Liver (tissue), 3 donors: ENCODE measurements around the gene TNKS2.

Source experiments
- FOXA1 ChIP-seq: IDR thresholded peaks from 2 replicates; pipeline ENCODE4 v1.6.1; 2016; ENCODE audit warnings: antibody characterized with exemption
- GABPA ChIP-seq, 2 donors: IDR thresholded peaks in 1 of 2; conservative IDR thresholded peaks in 1 of 2; 2 replicates each; pipeline ENCODE4 v1.6.1; 2016; ENCODE audit warnings: antibody characterized with exemption in 2 of 2, mild to moderate bottlenecking in 1 of 2, moderate library complexity in 1 of 2
- HNF4G ChIP-seq: IDR thresholded peaks from 2 replicates; pipeline ENCODE4 v1.6.1; 2016; ENCODE audit warnings: antibody characterized with exemption
- JUND ChIP-seq, 2 donors: IDR thresholded peaks; 2 replicates each; pipeline ENCODE4 v1.6.1; 2016; ENCODE audit warnings: antibody characterized with exemption in 2 of 2
- RAD21 ChIP-seq, 2 donors: IDR thresholded peaks; 2 replicates each; pipeline ENCODE4 v1.6.1; 2016; ENCODE audit warnings: antibody characterized with exemption in 2 of 2, mild to moderate bottlenecking in 2 of 2
- TF ChIP-seq, protein P1 (sequence below): fragments of 150-350 bp; IDR thresholded peaks from 2 replicates; pipeline ENCODE4 v1.5.1; 2017; ENCODE audit warnings: improper control_type of control experiment, low read depth, low read length; ENCODE audit not compliant: missing input control
- TF ChIP-seq, protein P2 (sequence below): IDR thresholded peaks from 2 replicates; pipeline ENCODE4 v1.6.1; 2016; ENCODE audit warnings: antibody characterized with exemption
- TF ChIP-seq, protein P3 (sequence below): IDR thresholded peaks from 2 replicates; pipeline ENCODE4 v1.6.1; 2016; ENCODE audit warnings: antibody characterized with exemption, mild to moderate bottlenecking
- TF ChIP-seq, protein P4 (sequence below): IDR thresholded peaks from 2 replicates; pipeline ENCODE4 v1.6.1; 2016; ENCODE audit warnings: antibody characterized with exemption
- donor health status: healthy.
- donor health status: healthy.

DNA sequence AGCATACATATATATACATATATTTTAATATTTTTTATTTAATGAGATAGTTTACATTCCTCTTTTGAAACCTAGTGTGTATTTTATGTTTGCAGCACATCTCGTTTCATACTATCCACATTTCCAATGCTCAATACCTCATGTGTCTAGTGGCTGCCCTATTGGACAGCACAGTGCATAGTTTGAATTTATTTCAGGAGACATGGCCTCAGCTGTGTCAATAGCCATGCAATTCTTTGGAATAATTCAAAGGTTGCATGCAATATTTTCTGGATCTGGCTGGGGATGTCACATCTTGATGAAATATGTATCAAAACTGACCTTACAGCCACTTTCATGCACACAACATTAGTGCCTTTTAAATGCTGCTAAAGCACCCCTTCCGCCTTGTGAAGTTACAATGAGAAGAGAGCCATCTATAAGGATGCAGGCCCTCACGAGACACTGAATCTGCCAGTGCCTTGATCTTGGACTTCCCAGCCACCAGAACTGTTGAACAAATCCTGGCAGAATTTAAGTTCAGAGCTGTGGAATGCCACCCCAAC lies 98.1 kb downstream of the TNKS2 start:
- TF ChIP-seq, protein P1, sequence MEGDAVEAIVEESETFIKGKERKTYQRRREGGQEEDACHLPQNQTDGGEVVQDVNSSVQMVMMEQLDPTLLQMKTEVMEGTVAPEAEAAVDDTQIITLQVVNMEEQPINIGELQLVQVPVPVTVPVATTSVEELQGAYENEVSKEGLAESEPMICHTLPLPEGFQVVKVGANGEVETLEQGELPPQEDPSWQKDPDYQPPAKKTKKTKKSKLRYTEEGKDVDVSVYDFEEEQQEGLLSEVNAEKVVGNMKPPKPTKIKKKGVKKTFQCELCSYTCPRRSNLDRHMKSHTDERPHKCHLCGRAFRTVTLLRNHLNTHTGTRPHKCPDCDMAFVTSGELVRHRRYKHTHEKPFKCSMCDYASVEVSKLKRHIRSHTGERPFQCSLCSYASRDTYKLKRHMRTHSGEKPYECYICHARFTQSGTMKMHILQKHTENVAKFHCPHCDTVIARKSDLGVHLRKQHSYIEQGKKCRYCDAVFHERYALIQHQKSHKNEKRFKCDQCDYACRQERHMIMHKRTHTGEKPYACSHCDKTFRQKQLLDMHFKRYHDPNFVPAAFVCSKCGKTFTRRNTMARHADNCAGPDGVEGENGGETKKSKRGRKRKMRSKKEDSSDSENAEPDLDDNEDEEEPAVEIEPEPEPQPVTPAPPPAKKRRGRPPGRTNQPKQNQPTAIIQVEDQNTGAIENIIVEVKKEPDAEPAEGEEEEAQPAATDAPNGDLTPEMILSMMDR, result no peak
- no peak for TF ChIP-seq FOXA1
- TF ChIP-seq, protein P2, sequence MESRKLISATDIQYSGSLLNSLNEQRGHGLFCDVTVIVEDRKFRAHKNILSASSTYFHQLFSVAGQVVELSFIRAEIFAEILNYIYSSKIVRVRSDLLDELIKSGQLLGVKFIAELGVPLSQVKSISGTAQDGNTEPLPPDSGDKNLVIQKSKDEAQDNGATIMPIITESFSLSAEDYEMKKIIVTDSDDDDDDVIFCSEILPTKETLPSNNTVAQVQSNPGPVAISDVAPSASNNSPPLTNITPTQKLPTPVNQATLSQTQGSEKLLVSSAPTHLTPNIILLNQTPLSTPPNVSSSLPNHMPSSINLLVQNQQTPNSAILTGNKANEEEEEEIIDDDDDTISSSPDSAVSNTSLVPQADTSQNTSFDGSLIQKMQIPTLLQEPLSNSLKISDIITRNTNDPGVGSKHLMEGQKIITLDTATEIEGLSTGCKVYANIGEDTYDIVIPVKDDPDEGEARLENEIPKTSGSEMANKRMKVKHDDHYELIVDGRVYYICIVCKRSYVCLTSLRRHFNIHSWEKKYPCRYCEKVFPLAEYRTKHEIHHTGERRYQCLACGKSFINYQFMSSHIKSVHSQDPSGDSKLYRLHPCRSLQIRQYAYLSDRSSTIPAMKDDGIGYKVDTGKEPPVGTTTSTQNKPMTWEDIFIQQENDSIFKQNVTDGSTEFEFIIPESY, result no peak
- TF ChIP-seq, protein P3, sequence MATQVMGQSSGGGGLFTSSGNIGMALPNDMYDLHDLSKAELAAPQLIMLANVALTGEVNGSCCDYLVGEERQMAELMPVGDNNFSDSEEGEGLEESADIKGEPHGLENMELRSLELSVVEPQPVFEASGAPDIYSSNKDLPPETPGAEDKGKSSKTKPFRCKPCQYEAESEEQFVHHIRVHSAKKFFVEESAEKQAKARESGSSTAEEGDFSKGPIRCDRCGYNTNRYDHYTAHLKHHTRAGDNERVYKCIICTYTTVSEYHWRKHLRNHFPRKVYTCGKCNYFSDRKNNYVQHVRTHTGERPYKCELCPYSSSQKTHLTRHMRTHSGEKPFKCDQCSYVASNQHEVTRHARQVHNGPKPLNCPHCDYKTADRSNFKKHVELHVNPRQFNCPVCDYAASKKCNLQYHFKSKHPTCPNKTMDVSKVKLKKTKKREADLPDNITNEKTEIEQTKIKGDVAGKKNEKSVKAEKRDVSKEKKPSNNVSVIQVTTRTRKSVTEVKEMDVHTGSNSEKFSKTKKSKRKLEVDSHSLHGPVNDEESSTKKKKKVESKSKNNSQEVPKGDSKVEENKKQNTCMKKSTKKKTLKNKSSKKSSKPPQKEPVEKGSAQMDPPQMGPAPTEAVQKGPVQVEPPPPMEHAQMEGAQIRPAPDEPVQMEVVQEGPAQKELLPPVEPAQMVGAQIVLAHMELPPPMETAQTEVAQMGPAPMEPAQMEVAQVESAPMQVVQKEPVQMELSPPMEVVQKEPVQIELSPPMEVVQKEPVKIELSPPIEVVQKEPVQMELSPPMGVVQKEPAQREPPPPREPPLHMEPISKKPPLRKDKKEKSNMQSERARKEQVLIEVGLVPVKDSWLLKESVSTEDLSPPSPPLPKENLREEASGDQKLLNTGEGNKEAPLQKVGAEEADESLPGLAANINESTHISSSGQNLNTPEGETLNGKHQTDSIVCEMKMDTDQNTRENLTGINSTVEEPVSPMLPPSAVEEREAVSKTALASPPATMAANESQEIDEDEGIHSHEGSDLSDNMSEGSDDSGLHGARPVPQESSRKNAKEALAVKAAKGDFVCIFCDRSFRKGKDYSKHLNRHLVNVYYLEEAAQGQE, result no peak
- no peak for TF ChIP-seq JUND (IDR thresholded peaks at IDR 0.05)
- TF ChIP-seq, protein P4, sequence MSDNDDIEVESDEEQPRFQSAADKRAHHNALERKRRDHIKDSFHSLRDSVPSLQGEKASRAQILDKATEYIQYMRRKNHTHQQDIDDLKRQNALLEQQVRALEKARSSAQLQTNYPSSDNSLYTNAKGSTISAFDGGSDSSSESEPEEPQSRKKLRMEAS, result no peak
- no peak for TF ChIP-seq RAD21 (IDR thresholded peaks at IDR 0.05)
- TF ChIP-seq GABPA (IDR thresholded peaks at IDR 0.05 in 1 of 2, conservative IDR thresholded peaks at IDR 0.05 in 1 of 2), result no peak
- TF ChIP-seq HNF4G, result no peak
